Panc1 (cell line): Measurements from ENCODE around the gene RAMP1. TPM values are rescaled to one million over a fixed set of nuclear protein-coding genes. Genes with fewer than 3 reads are reported as not detected.

Experiments
- ATAC-seq: fragments of 200-7000 bp; cut with Tn5 transposase; 2 replicates; pipeline ENCODE4 v1.9.1; 2020; ENCODE audit warnings: mild to moderate bottlenecking, moderate library complexity
- BruUV-seq: library from RNA; stranded (reverse); fragments of 400-500 nt; replicated peaks from 2 replicates; lab custom pipeline; 2021; lab: Mats Ljungman, UMichigan
- CTCF ChIA-PET: fragments of 300-600 bp; sonication (Branson Sonifier 250); formaldehyde crosslinking; loops from one replicate; lab custom pipeline; 2022; ENCODE audit warnings: antibody characterized with exemption; lab: Charles Lee
- POLR2A ChIA-PET: fragments of 300-600 bp; sonication (Branson Sonifier 250); formaldehyde crosslinking; loops from one replicate; lab custom pipeline; 2022; ENCODE audit warnings: antibody characterized with exemption; lab: Charles Lee
- DNase-seq: peaks from one replicate; pipeline ENCODE4 v3.0.0-alpha.2; 2010; ENCODE audit warnings: low read depth, low spot score
- H3K27ac ChIP-seq: 2 replicates; pipeline ENCODE4 v1.5.1; 2011; ENCODE audit warnings: mild to moderate bottlenecking, low read length, inconsistent platforms
- H3K27me3 ChIP-seq: fragments of 200-500 bp; sonication (Bioruptor generic); 2 replicates; pipeline ENCODE4 v1.6.0; 2014; ENCODE audit warnings: low read length, inconsistent platforms; ENCODE audit not compliant: control insufficient read depth, insufficient read depth
- H3K36me3 ChIP-seq: fragments of 200-500 bp; sonication (Bioruptor generic); 2 replicates; pipeline ENCODE4 v1.5.1; 2014; ENCODE audit warnings: inconsistent platforms, mild to moderate bottlenecking, low read length, moderate library complexity; ENCODE audit not compliant: control insufficient read depth, insufficient read depth
- H3K4me1 ChIP-seq: 2 replicates; pipeline ENCODE4 v1.5.1; 2011; ENCODE audit warnings: inconsistent platforms, mild to moderate bottlenecking, low read length, moderate library complexity; ENCODE audit not compliant: control insufficient read depth, insufficient read depth
- H3K4me3 ChIP-seq, 2 experiments: 2 replicates each; pipeline ENCODE4 v1.5.1; 2011 to 2012; ENCODE audit warnings: low read depth in 2 of 2, low read length in 2 of 2, mild to moderate bottlenecking in 2 of 2, inconsistent platforms in 1 of 2, moderate library complexity in 1 of 2
- H3K9me3 ChIP-seq: fragments of 200-500 bp; sonication (Bioruptor generic); 2 replicates; pipeline ENCODE4 v1.5.1; 2014; ENCODE audit warnings: low read depth, mild to moderate bottlenecking, inconsistent platforms, low read length, moderate library complexity; ENCODE audit not compliant: control insufficient read depth, insufficient read depth
- CTCF ChIP-seq: fragments of 450-650 bp; IDR thresholded peaks from 2 replicates; pipeline ENCODE4 v1.5.1; 2017; ENCODE audit warnings: mild to moderate bottlenecking
- POLR2AphosphoS5 ChIP-seq: IDR thresholded peaks from 2 replicates; pipeline ENCODE4 v1.6.1; 2012; ENCODE audit warnings: mild to moderate bottlenecking, low read depth, low read length, moderate library complexity
- REST ChIP-seq, 2 experiments: IDR thresholded peaks; 2 replicates each; pipeline ENCODE4 v1.6.1; 2011 to 2012; ENCODE audit warnings: low read depth in 2 of 2, control low read depth in 1 of 2, low read length in 1 of 2, mild to moderate bottlenecking in 1 of 2, moderate library complexity in 1 of 2; ENCODE audit not compliant: insufficient read depth in 1 of 2
- SIN3A ChIP-seq: IDR thresholded peaks from 2 replicates; pipeline ENCODE4 v1.6.1; 2012; ENCODE audit warnings: low read depth, mild to moderate bottlenecking, low read length, moderate library complexity, borderline replicate concordance; ENCODE audit not compliant: insufficient read depth
- TCF7L2 ChIP-seq: IDR thresholded peaks from 2 replicates; pipeline ENCODE4 v1.6.1; 2011; ENCODE audit warnings: mild to moderate bottlenecking, low read depth, low read length, inconsistent platforms
- in situ Hi-C: cut with HindIII; loops from 2 replicates; pipeline ENCODE4 v1.10.0; 2016; ENCODE audit warnings: low sequenced_read_pairs, low pct_unique_long_range_greater_than_20kb
- intact Hi-C: fragments of 100-400 bp; cut with micrococcal nuclease; formaldehyde crosslinking; loops from one replicate; pipeline ENCODE4 v1.10.0; 2022; ENCODE audit not compliant: unreplicated experiment
- total RNA-seq: library from RNA; stranded (reverse); gene quantifications from one replicate; pipeline ENCODE4 v1.2.1, GENCODE V29; 2021; ENCODE audit not compliant: unreplicated experiment

RAMP1 gene
- total RNA-seq, 1 experiment from 2014 or later: 17.6 TPM

- Histone ChIP-seq H3K9me3 (no peaks in the 10 kb centered on the region), H3K27me3 (no peaks in the 10 kb centered on the region), H3K4me3 (no peak overlapping the region), H3K4me1 (no peaks in the 10 kb centered on the region), H3K27ac (no peak overlapping the region), H3K36me3 (no peaks in the 10 kb centered on the region; the same call in 1 of the 2 replicates)
- ATAC-seq (no peak), DNase-seq (no peak)
- POLR2A ChIA-PET: no interaction called here
- BruUV-seq: no TSS peak
- intact Hi-C loops: no loop called here
- TF ChIP-seq POLR2AphosphoS5 (no peak), SIN3A (no peak), CTCF (no peak), REST (IDR thresholded peaks at IDR 0.05; ENCODE audit: insufficient read depth in 1 of 2, low read depth in 2 of 2, low read length in 1 of 2) (no peak), TCF7L2 (no peak)
- in situ Hi-C loops: no loop called here
- CTCF ChIA-PET: no interaction called here
Measured at GRCh38 chr2:237827421-237827987, 31.9 kb upstream of the RAMP1 start.

- TF ChIP-seq SIN3A (no peak), CTCF (no peak), POLR2AphosphoS5 (no peak), REST (IDR thresholded peaks at IDR 0.05; ENCODE audit: insufficient read depth in 1 of 2, low read depth in 2 of 2, low read length in 1 of 2) (no peak), TCF7L2 (no peak)
- no peak overlapping the region for H3K27ac ChIP-seq
- POLR2A ChIA-PET: no interaction called here
- no peaks in the 10 kb centered on the region for H3K36me3 ChIP-seq
- intact Hi-C loops: no loop called here
- no TSS peak for BruUV-seq
- H3K4me1 ChIP-seq: no peaks in the 10 kb centered on the region
- ATAC-seq (no peak), DNase-seq (no peak)
- no peaks in the 10 kb centered on the region for H3K9me3 ChIP-seq
- H3K27me3 ChIP-seq: no peaks in the 10 kb centered on the region
- CTCF ChIA-PET: no interaction called here
- in situ Hi-C loops: no loop called here
- no peak overlapping the region for H3K4me3 ChIP-seq
Measured at GRCh38 chr2:237830522-237830921, 28.9 kb upstream of the RAMP1 start.
